NCI-H128 (cell line): Measurements from ENCODE around the gene PML.

Experiments
- DNase-seq: peaks from one replicate; lab custom pipeline; 2025; ENCODE audit not compliant: unreplicated experiment; lab: John Stamatoyannopoulos, UW

PML gene

GRCh38 chr15:73984208-73984979 lies 10.1 kb upstream of the PML start:
- DNase-seq, result no peak

- DNase-seq, result no peak
Observed at GRCh38 chr15:73985101-73985873, 9.2 kb upstream of the PML start.

DNA sequence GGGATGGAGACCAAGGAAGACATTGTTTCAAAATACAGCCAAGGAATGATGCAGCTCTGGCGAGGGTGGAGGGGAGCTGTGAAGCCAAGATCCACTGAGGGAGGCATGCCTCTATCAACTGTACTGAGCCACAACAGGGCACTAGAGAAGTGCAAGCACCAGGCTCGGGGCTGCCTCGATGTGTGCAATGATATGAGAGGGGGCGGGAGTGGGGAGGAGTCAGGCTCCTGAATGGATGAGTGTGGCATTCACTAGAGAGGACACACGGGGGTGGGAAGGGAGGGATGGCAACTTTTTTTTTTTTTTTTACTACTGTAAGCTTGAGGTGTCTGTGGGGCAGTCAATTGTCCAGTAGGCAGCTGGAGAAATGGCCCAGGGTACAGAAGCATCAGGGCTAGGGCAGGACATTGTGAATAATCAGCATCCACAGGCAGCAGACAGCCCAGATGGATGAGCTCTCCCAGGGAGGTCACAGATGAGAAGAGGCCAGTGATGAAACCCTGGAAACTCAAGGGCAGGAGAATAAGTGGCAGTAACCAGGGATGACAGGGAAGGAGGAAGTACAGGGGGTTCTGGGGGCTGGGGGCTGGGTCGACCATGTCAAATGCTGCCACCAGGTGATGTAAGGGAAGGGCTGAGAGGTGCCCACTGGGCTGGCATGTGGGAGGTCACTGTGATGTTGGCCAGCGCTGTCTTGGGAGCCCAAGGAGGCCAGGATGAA lies 8.3 kb upstream of the PML start:
- no peak for DNase-seq

DNA sequence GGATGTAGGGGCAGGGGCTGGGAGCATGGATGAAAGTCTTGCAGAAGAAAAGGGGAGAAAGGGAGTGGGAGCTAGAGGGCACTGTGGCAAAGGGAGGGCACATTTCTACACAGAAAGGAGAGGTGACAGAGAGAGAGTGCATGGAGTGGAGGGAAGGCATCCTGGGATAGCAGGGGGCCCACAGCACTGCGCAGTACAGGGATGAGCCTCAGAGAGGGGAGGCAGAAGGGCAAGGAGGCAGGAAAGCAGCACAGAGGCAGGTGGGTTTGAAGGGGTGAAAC lies 7.8 kb upstream of the PML start:
- DNase-seq, result no peak

GRCh38 chr15:73987250-73987649 lies 7.3 kb upstream of the PML start:
- no peak for DNase-seq

DNA sequence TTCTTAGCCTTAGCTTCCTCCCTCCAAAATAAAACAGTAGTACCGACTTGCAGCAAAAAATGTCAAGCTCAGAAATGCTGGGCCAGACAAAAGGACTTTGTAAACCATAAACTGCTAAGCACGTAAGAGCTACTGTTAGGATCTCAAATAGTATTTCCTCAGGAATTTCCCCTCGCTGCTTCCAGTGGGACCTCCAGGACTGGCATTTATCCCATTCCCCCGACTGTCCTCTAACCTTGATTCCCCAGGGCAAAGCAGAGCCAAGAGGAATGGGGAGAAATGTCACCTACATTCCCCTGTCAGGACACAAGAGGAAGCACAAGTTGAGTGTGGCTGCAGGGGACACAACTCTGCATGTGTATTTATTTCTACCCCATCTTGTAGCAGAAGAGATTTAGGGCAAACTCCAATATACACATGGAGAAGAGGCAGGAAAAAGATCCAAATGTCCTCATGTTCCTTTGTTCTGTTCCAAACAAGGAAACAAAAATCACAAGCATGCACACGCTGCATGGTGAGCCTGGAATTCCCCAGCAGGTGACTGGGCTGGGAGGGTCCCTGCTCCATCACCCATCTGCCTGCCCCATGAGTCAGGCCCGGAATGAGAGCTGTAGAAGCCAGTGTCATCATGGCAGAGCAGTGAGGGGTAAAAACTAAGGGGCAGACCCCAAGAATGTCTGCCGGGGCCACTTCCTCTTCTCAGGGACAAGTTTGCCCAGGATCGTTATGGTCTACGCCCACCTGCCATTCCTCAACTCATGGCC lies 6.7 kb upstream of the PML start:
- DNase-seq, result no peak

DNA sequence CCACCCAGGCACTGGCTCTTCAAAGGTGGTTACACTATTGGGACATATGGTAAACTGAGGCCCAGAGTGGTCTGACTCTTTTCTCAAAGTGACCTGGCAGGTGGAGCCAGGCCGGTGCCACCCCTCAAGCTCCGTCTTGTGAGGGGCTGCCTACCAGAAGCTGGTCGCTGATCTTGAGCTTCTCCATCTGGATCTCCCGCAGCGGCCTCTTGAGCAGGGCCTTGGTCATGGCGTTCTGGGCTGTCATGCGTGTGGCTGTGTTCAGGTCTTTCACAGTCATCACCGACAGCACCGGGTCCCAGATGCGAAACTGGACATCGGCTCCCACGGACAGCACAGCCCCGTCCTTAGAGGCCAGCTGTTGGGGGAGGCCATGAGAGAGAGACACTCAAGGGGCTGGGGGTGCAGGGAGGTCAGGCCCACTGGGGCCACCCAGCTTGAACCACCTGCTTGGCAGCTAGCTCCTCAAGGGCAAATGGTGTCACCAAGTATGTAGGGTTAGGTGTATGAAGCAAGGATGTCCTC lies 6.0 kb upstream of the PML start:
- DNase-seq, result no peak

DNA sequence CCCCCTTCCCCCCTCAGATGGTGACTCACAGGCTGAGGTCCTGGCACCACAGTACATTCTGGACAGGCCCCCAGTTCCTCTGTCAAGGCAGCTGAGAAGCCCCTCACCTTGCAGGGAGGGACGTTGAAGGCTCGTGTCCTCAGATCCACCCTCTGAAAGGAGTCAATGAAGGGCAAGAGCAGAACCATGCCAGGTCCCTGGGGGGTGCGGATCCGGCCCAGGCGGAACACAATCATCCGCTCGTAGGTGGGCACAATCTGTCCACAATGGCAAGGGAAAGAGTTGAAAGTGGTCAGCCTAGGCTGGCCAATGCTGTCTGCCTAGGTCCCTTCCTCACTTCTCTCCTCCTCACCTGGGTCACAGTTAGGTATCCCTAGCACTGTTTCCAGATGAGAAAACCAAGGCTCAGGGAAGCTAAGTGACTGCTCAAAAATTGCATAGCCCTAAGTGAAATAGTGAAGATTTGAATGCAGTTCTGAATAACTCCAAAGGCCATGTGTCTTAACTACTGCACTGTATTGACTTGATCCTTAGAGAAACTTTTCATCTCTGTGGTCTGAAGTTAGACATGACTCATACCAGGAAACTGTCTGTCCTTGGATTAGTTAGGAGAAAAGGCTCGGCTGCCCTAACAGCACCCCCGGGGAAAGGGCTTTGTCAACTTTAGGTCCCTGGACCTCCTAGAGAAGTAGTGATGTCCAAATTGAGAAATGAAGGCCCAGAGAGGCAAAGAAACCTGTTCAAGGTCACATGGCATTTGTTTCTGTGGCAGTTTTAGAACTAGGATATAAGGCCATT lies 5.3 kb upstream of the PML start:
- no peak for DNase-seq

DNA sequence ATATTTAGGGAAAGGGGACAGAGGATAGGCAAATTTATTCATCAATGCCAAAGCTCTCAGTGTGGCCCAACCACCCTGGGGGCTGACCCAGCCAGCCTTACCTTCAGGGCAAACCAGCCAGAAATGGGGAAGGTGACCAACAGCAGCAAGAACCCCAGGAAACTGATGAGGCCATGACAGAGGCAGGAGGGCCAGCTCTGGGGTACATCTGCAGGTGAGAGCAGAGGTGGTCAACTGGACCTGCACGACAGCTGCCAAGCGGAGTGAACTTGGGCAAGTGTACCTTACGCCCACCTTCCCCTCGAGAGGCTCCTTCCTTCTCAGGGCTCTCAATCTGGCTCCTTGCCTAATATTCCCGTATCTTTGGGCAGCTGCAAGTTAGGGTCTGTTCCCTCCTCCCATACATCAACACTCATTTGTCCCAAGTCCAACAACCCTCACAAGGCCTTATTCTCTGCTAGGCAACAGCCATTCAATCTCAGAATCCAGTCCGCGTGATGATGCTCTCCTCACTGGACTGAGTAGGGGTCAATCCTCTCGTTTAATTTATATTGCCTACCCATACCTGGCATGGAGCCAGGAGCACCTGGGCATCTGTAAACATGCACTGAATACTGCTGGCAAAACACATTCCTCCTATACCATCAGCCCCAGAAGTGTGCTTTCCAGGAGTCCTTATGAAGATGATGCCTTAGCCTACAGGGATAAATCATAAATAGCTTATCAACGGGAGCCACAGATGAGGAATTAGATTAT lies 4.1 kb upstream of the PML start:
- DNase-seq, result no peak

- DNase-seq, result no peak
Observed at GRCh38 chr15:73991260-73991659, 3.3 kb upstream of the PML start.

DNA sequence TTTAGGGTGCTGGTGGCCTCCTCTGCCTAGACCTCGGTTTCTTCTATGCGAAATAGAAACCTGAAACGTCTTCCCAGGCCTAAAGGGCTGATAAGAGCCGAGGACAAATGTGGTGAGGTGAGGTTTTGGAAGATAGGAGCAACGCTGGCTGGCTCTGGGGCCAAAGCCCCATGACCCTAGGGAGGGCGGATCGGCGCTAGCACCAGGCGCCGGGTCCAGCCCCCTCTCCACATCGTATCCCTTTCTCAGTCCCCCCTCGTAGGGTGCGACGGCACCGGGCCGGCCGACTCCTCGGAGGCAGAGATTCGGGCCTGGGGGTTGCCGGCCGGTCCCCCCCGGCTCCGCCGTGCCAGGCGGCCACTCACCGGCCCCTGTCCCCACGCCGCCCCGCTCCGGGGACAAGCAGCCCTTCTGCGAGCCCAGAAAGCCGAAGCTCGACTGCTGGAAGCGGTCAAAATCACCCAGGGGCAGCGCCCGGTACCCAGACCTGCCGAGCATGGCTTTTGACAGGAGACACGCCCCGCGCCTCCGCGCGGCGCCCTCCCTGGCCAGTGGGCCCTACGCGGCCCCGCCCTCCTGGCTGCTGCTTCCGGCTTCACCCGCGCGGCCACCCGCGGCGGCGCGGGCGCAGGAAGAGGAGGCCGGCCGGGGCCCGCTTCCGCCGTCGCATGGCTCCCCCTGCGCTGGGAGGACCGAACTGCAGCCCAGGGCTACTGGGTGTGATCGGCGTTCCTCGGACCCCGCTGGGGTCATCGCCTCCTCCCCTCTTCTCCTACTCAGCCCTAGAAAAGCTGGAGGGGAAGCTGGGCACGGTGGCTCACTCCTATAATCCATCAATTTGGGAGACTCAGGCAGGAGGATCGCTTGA lies 2.6 kb upstream of the PML start, which contains the start of gene STOML1:
Gene STOML1, minus strand, starts transcription at position 570 of the 868 bp plus-strand sequence. Its CDS starts 72 bp downstream, at position 498.
- DNase-seq, result peak; percentile 76

- DNase-seq, result no peak
Observed at GRCh38 chr15:73992594-73992898, 2.0 kb upstream of the PML start.

GRCh38 chr15:73993211-73993994 lies 1.1 kb upstream of the PML start:
- DNase-seq, result no peak

DNA sequence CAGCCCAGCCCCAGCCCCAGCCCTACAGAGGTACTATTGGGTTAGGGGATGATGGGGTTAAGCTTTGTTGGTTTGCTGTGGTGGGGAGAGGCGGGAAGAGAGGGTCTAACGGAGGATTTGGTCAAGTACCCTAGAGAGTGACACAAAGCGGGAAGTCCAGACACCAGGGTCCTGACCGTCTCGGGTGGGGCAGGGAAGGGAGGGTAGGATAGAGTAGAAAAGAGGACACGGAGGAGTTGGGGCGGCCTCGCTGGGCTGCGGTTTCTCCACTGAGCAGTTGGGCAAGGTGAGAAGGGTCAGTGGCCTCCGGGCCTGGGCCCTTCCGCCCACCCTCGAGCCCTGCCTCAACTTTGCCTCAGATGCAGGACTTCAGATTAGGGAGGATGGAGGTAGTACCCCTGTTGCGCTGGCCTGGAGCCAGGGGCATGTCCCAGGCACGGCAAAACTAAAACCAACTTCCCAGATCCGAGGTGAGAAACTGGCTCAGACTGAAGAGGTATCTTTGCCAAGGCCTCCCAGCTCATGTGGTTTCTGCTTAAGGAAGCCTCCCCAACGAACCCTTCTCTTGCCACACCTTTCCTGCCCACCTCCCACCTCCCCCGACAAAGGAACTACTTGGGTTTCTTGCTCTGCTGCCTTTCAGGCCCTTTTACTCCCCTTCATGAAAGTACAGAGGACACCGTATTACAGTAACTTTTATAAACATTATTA lies 551 bp downstream of the PML start:
- no peak for DNase-seq

DNA sequence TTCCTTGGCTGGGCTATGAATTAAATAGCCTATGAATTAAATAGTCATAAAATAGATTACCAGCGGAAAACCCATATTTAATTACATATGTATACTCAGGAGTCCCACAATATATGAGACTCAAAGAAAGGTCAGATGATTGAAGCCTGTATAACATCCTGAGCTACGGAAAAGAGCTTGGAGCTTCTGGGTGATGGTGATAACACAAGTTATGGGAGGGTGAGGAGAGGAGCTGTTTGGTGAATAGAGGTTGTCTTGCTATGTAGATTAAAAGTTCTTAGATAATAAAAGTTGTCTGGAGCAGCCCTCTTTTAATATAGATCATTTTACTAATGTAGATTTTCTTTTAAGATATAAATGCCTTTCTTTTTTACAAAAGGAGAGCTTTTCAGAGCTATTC lies 1.8 kb downstream of the PML start:
- DNase-seq, result no peak

DNA sequence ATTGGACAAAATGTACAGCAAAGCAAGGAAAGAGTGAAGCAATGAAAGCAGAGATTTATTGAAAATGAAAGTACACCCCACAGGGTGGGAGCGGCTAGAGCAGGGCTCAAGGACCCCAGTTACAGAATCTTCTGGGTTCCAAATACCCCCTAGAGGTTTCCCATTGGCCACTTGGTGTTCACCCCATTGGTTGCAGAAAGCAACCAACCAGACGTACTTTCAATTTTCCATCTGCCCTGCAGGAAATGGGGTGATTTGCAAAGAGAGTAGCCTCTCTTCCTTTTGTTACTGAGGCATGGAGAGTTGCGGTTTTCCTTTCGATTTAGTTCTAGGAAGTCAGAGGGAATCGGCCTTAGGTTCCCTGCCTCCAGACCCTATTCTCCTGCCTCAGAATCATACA lies 2.4 kb downstream of the PML start:
- no peak for DNase-seq

DNA sequence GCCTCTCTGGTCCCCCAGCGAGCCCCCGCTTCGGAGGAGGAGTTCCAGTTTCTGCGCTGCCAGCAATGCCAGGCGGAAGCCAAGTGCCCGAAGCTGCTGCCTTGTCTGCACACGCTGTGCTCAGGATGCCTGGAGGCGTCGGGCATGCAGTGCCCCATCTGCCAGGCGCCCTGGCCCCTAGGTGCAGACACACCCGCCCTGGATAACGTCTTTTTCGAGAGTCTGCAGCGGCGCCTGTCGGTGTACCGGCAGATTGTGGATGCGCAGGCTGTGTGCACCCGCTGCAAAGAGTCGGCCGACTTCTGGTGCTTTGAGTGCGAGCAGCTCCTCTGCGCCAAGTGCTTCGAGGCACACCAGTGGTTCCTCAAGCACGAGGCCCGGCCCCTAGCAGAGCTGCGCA lies 3.5 kb downstream of the PML start:
- DNase-seq, result no peak
